H1 (cell line): Measurements from ENCODE around the gene SH3PXD2A. TPM values are rescaled to one million over a fixed set of nuclear protein-coding genes. Genes with fewer than 3 reads are reported as not detected.

Source experiments
- CTCF ChIA-PET: fragments of 300-600 bp; sonication (Branson Sonifier 250); formaldehyde crosslinking; loops from one replicate; lab custom pipeline; 2021; ENCODE audit not compliant: partially characterized antibody; lab: Charles Lee
- POLR2A ChIA-PET: fragments of 300-600 bp; sonication (Branson Sonifier 250); formaldehyde crosslinking; loops from one replicate; lab custom pipeline; 2021; ENCODE audit warnings: inconsistent platforms; ENCODE audit not compliant: partially characterized antibody; lab: Charles Lee
- DNase-seq, 2 experiments: peaks; one replicate each; pipeline versions ENCODE4 v3.0.0 to v3.0.0-alpha.2; 2010 to 2022; ENCODE audit warnings: low spot score in 2 of 2, low read depth in 1 of 2, mixed read lengths in 1 of 2
- FAIRE-seq: peaks from 2 replicates; lab custom pipeline; 2011; peaks lifted over from hg19 to GRCh38; lab: Jason Lieb, UNC
- H2AFZ ChIP-seq: 2 replicates; pipeline ENCODE4 v1.8.1; 2012; ENCODE audit warnings: low read length, inconsistent platforms
- H2AK5ac ChIP-seq: 2 replicates; pipeline ENCODE4 v1.6.1; 2013; ENCODE audit warnings: low read depth, low read length
- H2BK120ac ChIP-seq: replicated peaks from 2 replicates; pipeline ENCODE3; 2013; ENCODE audit warnings: low read depth, low read length, inconsistent platforms
- H2BK12ac ChIP-seq: 2 replicates; pipeline ENCODE4 v1.6.1; 2013; ENCODE audit warnings: low read depth, low read length
- H2BK15ac ChIP-seq: 2 replicates; pipeline ENCODE4 v1.6.1; 2013; ENCODE audit warnings: low read length
- H2BK20ac ChIP-seq: 2 replicates; pipeline ENCODE4 v1.6.1; 2013; ENCODE audit warnings: low read length
- H2BK5ac ChIP-seq: 2 replicates; pipeline ENCODE4 v1.6.1; 2013; ENCODE audit warnings: low read depth, low read length
- H3K14ac ChIP-seq: 2 replicates; pipeline ENCODE4 v1.6.1; 2013; ENCODE audit warnings: inconsistent platforms; ENCODE audit not compliant: insufficient read length
- H3K18ac ChIP-seq: 2 replicates; pipeline ENCODE4 v1.6.1; 2013; ENCODE audit warnings: low read length; ENCODE audit errors: extremely low read depth
- H3K23ac ChIP-seq: 2 replicates; pipeline ENCODE4 v1.6.1; 2013; ENCODE audit warnings: inconsistent platforms; ENCODE audit not compliant: insufficient read length
- H3K23me2 ChIP-seq: 2 replicates; pipeline ENCODE4 v1.6.1; 2013; ENCODE audit warnings: low read depth, low read length
- H3K27ac ChIP-seq: 2 replicates; pipeline ENCODE4 v1.6.1; 2011; ENCODE audit warnings: low read depth, low read length, inconsistent platforms
- H3K27me3 ChIP-seq, 4 experiments: replicated peaks in 1 of 4; 1 replicate in 1 of 4; 2 replicates in 3 of 4; pipeline versions ENCODE4 v1.6.1 to v1.8.1; 2011 to 2013; ENCODE audit warnings: low read length in 3 of 4, mild to moderate bottlenecking in 3 of 4, inconsistent platforms in 2 of 4, mixed read lengths in 2 of 4, moderate library complexity in 1 of 4; ENCODE audit not compliant: control insufficient read depth in 3 of 4, insufficient read depth in 3 of 4; ENCODE audit errors: extremely low read depth in 1 of 4
- H3K36me3 ChIP-seq, 4 experiments: 2 replicates each; pipeline versions ENCODE4 v1.6.1 to v1.8.1; 2011 to 2013; ENCODE audit warnings: mild to moderate bottlenecking in 4 of 4, low read length in 3 of 4, moderate library complexity in 2 of 4, control low read depth in 1 of 4, inconsistent platforms in 1 of 4; ENCODE audit not compliant: insufficient read depth in 4 of 4, control insufficient read depth in 2 of 4
- H3K4ac ChIP-seq: replicated peaks from 2 replicates; pipeline ENCODE3; 2013; ENCODE audit warnings: low read length, low read depth, mixed read lengths, inconsistent platforms; ENCODE audit not compliant: insufficient read length
- H3K4me1 ChIP-seq, 4 experiments: replicated peaks in 1 of 4; 1 replicate in 1 of 4; 2 replicates in 3 of 4; pipeline versions ENCODE4 v1.6.1 to v1.8.1; 2011 to 2013; ENCODE audit warnings: low read length in 3 of 4, inconsistent platforms in 2 of 4, mixed read lengths in 1 of 4; ENCODE audit not compliant: insufficient read depth in 4 of 4, control insufficient read depth in 3 of 4
- H3K4me2 ChIP-seq, 2 experiments: 2 replicates each; pipeline versions ENCODE4 v1.6.1 to v1.8.1; 2011 to 2013; ENCODE audit warnings: low read depth in 2 of 2, low read length in 2 of 2, control low read depth in 1 of 2, inconsistent platforms in 1 of 2, mild to moderate bottlenecking in 1 of 2; ENCODE audit not compliant: insufficient read depth in 1 of 2
- H3K4me3 ChIP-seq, 4 experiments: fragments of 200-600, 300-600 bp in 1 of 4; sonication (generic), shearing (Covaris generic), sonication (Bioruptor Twin) in 1 of 4; 2 replicates each; pipeline versions ENCODE4 v1.5.1 to v1.8.1; 2011 to 2016; ENCODE audit warnings: low read length in 4 of 4, low read depth in 3 of 4, control low read depth in 2 of 4, inconsistent platforms in 2 of 4, mild to moderate bottlenecking in 2 of 4, mixed read lengths in 1 of 4, moderate library complexity in 1 of 4; ENCODE audit not compliant: insufficient read depth in 2 of 4; ENCODE audit errors: extremely low read depth in 1 of 4
- H3K56ac ChIP-seq: replicated peaks from 2 replicates; pipeline ENCODE3; 2013; ENCODE audit warnings: low read depth, mild to moderate bottlenecking, mixed read lengths, low read length, inconsistent platforms; ENCODE audit not compliant: insufficient read length
- H3K79me1 ChIP-seq: 2 replicates; pipeline ENCODE4 v1.6.1; 2013; ENCODE audit warnings: low read depth, low read length, control low read depth
- H3K79me2 ChIP-seq, 2 experiments: 2 replicates each; pipeline versions ENCODE4 v1.6.1 to v1.8.1; 2012 to 2013; ENCODE audit warnings: low read length in 2 of 2, mild to moderate bottlenecking in 2 of 2, inconsistent platforms in 1 of 2; ENCODE audit not compliant: insufficient read depth in 2 of 2, control insufficient read depth in 1 of 2
- H3K9ac ChIP-seq, 4 experiments: replicated peaks in 1 of 4; 1 replicate in 1 of 4; 2 replicates in 3 of 4; pipeline versions ENCODE4 v1.6.1 to v1.8.1; 2011 to 2013; ENCODE audit warnings: low read depth in 3 of 4, low read length in 3 of 4, control low read depth in 2 of 4, mild to moderate bottlenecking in 2 of 4, moderate library complexity in 2 of 4, inconsistent platforms in 1 of 4; ENCODE audit errors: extremely low read depth in 1 of 4
- H3K9me3 ChIP-seq, 2 experiments: 2 replicates each; pipeline versions ENCODE4 v1.6.1 to v1.8.1; 2012 to 2013; ENCODE audit warnings: mild to moderate bottlenecking in 2 of 2, moderate library complexity in 2 of 2, control low read depth in 1 of 2, inconsistent platforms in 1 of 2, low read depth in 1 of 2, low read length in 1 of 2, mixed read lengths in 1 of 2; ENCODE audit not compliant: insufficient read depth in 2 of 2
- H4K20me1 ChIP-seq, 2 experiments: replicated peaks in 1 of 2; 2 replicates each; pipeline versions ENCODE3 to v1.8.1; 2011 to 2013; ENCODE audit warnings: inconsistent platforms in 2 of 2, low read length in 2 of 2, mild to moderate bottlenecking in 1 of 2; ENCODE audit not compliant: insufficient read depth in 2 of 2, control insufficient read depth in 1 of 2
- H4K5ac ChIP-seq: 2 replicates; pipeline ENCODE4 v1.6.1; 2013; ENCODE audit warnings: low read length, low read depth, mixed read lengths, inconsistent platforms; ENCODE audit not compliant: insufficient read length
- H4K8ac ChIP-seq: 2 replicates; pipeline ENCODE4 v1.8.0; 2013; ENCODE audit warnings: mild to moderate bottlenecking, moderate library complexity, low read length, inconsistent platforms; ENCODE audit not compliant: insufficient read depth; ENCODE audit errors: extremely low read depth
- H4K91ac ChIP-seq: replicated peaks from 2 replicates; pipeline ENCODE3; 2013; ENCODE audit warnings: low read length, mixed read lengths, inconsistent platforms; ENCODE audit not compliant: insufficient read length
- CBX8 ChIP-seq: fragments of 300-800, 300-1000 bp; sonication (generic); IDR thresholded peaks from 2 replicates; pipeline ENCODE4 v1.7.1; 2016; ENCODE audit warnings: low read depth, low read length, borderline replicate concordance
- CTBP2 ChIP-seq: IDR thresholded peaks from 2 replicates; pipeline ENCODE4 v1.7.0; 2011; ENCODE audit warnings: borderline replicate concordance, mild to moderate bottlenecking, moderate library complexity, mixed read lengths, low read length; ENCODE audit not compliant: insufficient read depth, insufficient read length
- E2F6 ChIP-seq: IDR thresholded peaks from 2 replicates; pipeline ENCODE4 v1.6.1; 2012; ENCODE audit warnings: inconsistent platforms
- HDAC2 ChIP-seq, 2 experiments: fragments of 300-600 bp in 1 of 2; sonication (generic) in 1 of 2; IDR thresholded peaks; 2 replicates each; pipeline ENCODE4 v1.6.1; 2011 to 2012; ENCODE audit warnings: low read depth in 2 of 2, low read length in 2 of 2, mild to moderate bottlenecking in 2 of 2, moderate library complexity in 2 of 2, borderline replicate concordance in 1 of 2, inconsistent platforms in 1 of 2
- NRF1 ChIP-seq: IDR thresholded peaks from 2 replicates; pipeline ENCODE4 v1.6.1; 2011; ENCODE audit warnings: mild to moderate bottlenecking, low read depth, low read length, improper control_type of control experiment
- SP2 ChIP-seq: IDR thresholded peaks from 2 replicates; pipeline ENCODE4 v1.6.1; 2012; ENCODE audit warnings: mild to moderate bottlenecking, low read length, inconsistent platforms
- USF2 ChIP-seq: IDR thresholded peaks from 2 replicates; pipeline ENCODE4 v1.6.1; 2011; ENCODE audit warnings: low read length, improper control_type of control experiment
- ZNF274 ChIP-seq: IDR thresholded peaks from 2 replicates; pipeline ENCODE4 v1.7.0; 2012; ENCODE audit warnings: low read length, borderline replicate concordance; ENCODE audit errors: extremely low read depth
- WGBS, 2 experiments: shearing (Covaris generic) in 1 of 2; methylation state at CpG; one replicate each; pipeline versions ENCODE4 v1.1.6 to v1.1.7; 2013 to 2015; ENCODE audit warnings: low lambda C conversion rate in 2 of 2, mixed read lengths in 2 of 2, inconsistent platforms in 1 of 2, low coverage in 1 of 2, missing lambda C conversion rate in 1 of 2; ENCODE audit not compliant: insufficient replicate concordance in 2 of 2, insufficient coverage in 1 of 2, insufficient read length in 1 of 2; ENCODE audit errors: extremely low coverage in 1 of 2, missing lambda C conversion rate in 1 of 2; 5-methylcytosine and 5-hydroxymethylcytosine counted together
- polyA plus RNA-seq, 7 experiments: library from polyadenylated mRNA; depleted of rRNA in 3 of 7; stranded (reverse) in 5 of 7; unstranded in 2 of 7; fragments of >200 nt in 5 of 7; fragments of 200-250 nt in 2 of 7; gene quantifications; 1 replicate in 5 of 7; 2 replicates in 1 of 7; 4 replicates in 1 of 7; pipeline versions ENCODE4 v1.2.1 to v1.2.3, GENCODE V29; 2011 to 2013; ENCODE audit warnings: missing spikeins in 2 of 7, mixed read lengths in 2 of 7
- total RNA-seq: library from RNA; stranded (reverse); fragmentation: NEBNext Ultra II Directional; extraction: Animal tissue kit (Norgen Biotek cat#: 25700); gene quantifications from 2 replicates; pipeline ENCODE4 v1.2.1, GENCODE V29; 2021

The SH3PXD2A gene
- total and polyA plus RNA-seq, 2 of the 8 experiments (the other 6 are each of a cell fraction or from before 2014, with no cell fraction given) = 5.4 to 16.3 TPM

GRCh38 chr10:103570844-103571655, 284.3 kb downstream of the SH3PXD2A start:
- H4K91ac ChIP-seq = no peak overlapping the region
- H3K18ac ChIP-seq = no peak overlapping the region; the same call in 1 of the 2 replicates
- no peaks in the 10 kb centered on the region for H3K4me1 ChIP-seq
- H3K79me2 ChIP-seq = no peaks in the 10 kb centered on the region
- H3K27ac ChIP-seq = no peak overlapping the region
- no peak overlapping the region for H3K23ac ChIP-seq
- H2BK12ac ChIP-seq = no peak overlapping the region
- H3K27me3 ChIP-seq = no peaks in the 10 kb centered on the region
- H4K20me1 ChIP-seq = no peaks in the 10 kb centered on the region
- H3K14ac ChIP-seq = no peak overlapping the region
- no peak overlapping the region for H4K8ac ChIP-seq
- no peak overlapping the region for H3K4me3 ChIP-seq
- no peaks in the 10 kb centered on the region for H3K36me3 ChIP-seq
- H2BK15ac ChIP-seq = no peak overlapping the region
- H2AK5ac ChIP-seq = no peak overlapping the region
- H2BK20ac ChIP-seq = no peak overlapping the region
- H2BK5ac ChIP-seq = no peak overlapping the region
- DNase-seq (no peak), FAIRE-seq (no peak)
- H3K9ac ChIP-seq = no peak overlapping the region
- ChIA-PET CTCF (interaction anchor here (1.1 to 3.6 kb wide), 2 partner anchors 11 to 22 kb away, joined by 3 to 19 read pairs; no protein-coding TSS in a partner anchor), POLR2A (no interaction called here)
- WGBS, 2 experiments = 90% methylated on average over 20 of the region's 28 CpGs; no CpG with 5 or more reads in 1 of the 2 experiments
- no peak overlapping the region for H3K56ac ChIP-seq
- TF ChIP-seq NRF1 (no peak), HDAC2 (IDR thresholded peaks at IDR 0.05; ENCODE audit: borderline replicate concordance in 1 of 2, low read depth in 2 of 2, low read length in 2 of 2) (no peak), CTBP2 (no peak), ZNF274 (no peak), SP2 (no peak), E2F6 (no peak), CBX8 (no peak), USF2 (no peak)
- H2AFZ ChIP-seq = no peak overlapping the region
- H3K23me2 ChIP-seq = no peaks in the 10 kb centered on the region
- H3K4ac ChIP-seq = no peak overlapping the region
- no peak overlapping the region for H2BK120ac ChIP-seq
- H4K5ac ChIP-seq = no peak overlapping the region
- no peak overlapping the region for H3K4me2 ChIP-seq
- H3K79me1 ChIP-seq = no peaks in the 10 kb centered on the region
- H3K9me3 ChIP-seq = no peaks in the 10 kb centered on the region
